A673 (cell line): ENCODE results near the gene SFR1. TPM values are rescaled to one million over a fixed set of nuclear protein-coding genes. Genes with fewer than 3 reads are reported as not detected.
A peak's percentile ranks its signal among the peaks of the same experiment; 100 is the strongest.

Experiments
- BruUV-seq: library from RNA; stranded (reverse); fragments of 400-500 nt; replicated peaks from 2 replicates; lab custom pipeline; 2021; lab: Mats Ljungman, UMichigan
- CTCF ChIA-PET: fragments of 300-600 bp; sonication (Branson Sonifier 250); formaldehyde crosslinking; loops from one replicate; lab custom pipeline; 2022; ENCODE audit warnings: antibody characterized with exemption; lab: Charles Lee
- POLR2A ChIA-PET: fragments of 300-600 bp; sonication (Branson Sonifier 250); formaldehyde crosslinking; loops from one replicate; lab custom pipeline; 2022; ENCODE audit warnings: antibody characterized with exemption; ENCODE audit not compliant: low non-redundant PET; lab: Charles Lee
- DNase-seq: peaks from one replicate; pipeline ENCODE4 v3.0.0-alpha.2; 2015; ENCODE audit warnings: low spot score
- H3K27ac ChIP-seq: fragments of 200-600 bp; sonication (generic); 2 replicates; pipeline ENCODE4 v1.5.1; 2016; ENCODE audit warnings: mixed run types, low read depth, mild to moderate bottlenecking, mixed read lengths, antibody characterized with exemption, low read length; ENCODE audit not compliant: poor library complexity, severe bottlenecking
- H3K27me3 ChIP-seq: fragments of 200-600 bp; sonication (generic); replicated peaks from 2 replicates; pipeline ENCODE4 v1.6.1; 2017; ENCODE audit warnings: mixed run types, low read depth, mild to moderate bottlenecking, mixed read lengths, antibody characterized with exemption, low read length; ENCODE audit not compliant: insufficient read depth, poor library complexity
- H3K36me3 ChIP-seq: fragments of 200-600 bp; sonication (generic); 2 replicates; pipeline ENCODE4 v1.6.1; 2016; ENCODE audit warnings: mixed run types, mild to moderate bottlenecking, mixed read lengths, antibody characterized with exemption, low read length; ENCODE audit not compliant: insufficient read depth, poor library complexity, severe bottlenecking
- H3K4me1 ChIP-seq: fragments of 200-600 bp; sonication (generic); 2 replicates; pipeline ENCODE4 v1.6.1; 2017; ENCODE audit warnings: mixed run types, mild to moderate bottlenecking, mixed read lengths, antibody characterized with exemption, low read length; ENCODE audit not compliant: insufficient read depth, poor library complexity, severe bottlenecking
- H3K4me3 ChIP-seq: fragments of 200-600 bp; sonication (generic); 2 replicates; pipeline ENCODE4 v1.5.1; 2016; ENCODE audit warnings: low read depth, mixed run types, mild to moderate bottlenecking, mixed read lengths, low read length; ENCODE audit not compliant: poor library complexity, severe bottlenecking
- H3K9me3 ChIP-seq: fragments of 200-600 bp; sonication (generic); 2 replicates; pipeline ENCODE4 v1.6.1; 2016; ENCODE audit warnings: mixed run types, low read depth, mild to moderate bottlenecking, mixed read lengths, antibody characterized with exemption, low read length; ENCODE audit not compliant: poor library complexity, severe bottlenecking
- CTCF ChIP-seq: fragments of 300-800, 200-600 bp; sonication (generic); conservative IDR thresholded peaks from 2 replicates; pipeline ENCODE4 v1.5.1; 2017; ENCODE audit warnings: low read depth, mild to moderate bottlenecking, antibody characterized with exemption, low read length, moderate library complexity, mixed read lengths
- EZH2 ChIP-seq: fragments of 200-600 bp; sonication (generic); IDR thresholded peaks from 2 replicates; pipeline ENCODE4 v1.6.1; 2017; ENCODE audit warnings: borderline replicate concordance, low read depth, mild to moderate bottlenecking, mixed read lengths, antibody characterized with exemption, low read length; ENCODE audit not compliant: poor library complexity, severe bottlenecking
- intact Hi-C: fragments of 100-400 bp; cut with micrococcal nuclease; formaldehyde crosslinking; loops from one replicate; pipeline ENCODE4 v1.10.0; 2022; ENCODE audit not compliant: unreplicated experiment
- total RNA-seq: library from RNA; stranded (reverse); gene quantifications from 2 replicates; pipeline ENCODE4 v1.2.3, GENCODE V29; 2021

The SFR1 gene
- total RNA-seq, 1 experiment from 2014 or later = 12.6 TPM

GRCh38 chr10:104113376-104113956 is 8.5 kb upstream of the SFR1 start:
- intact Hi-C loops = no loop called here
- TF ChIP-seq CTCF (no peak), EZH2 (no peak)
- CTCF ChIA-PET = no interaction called here
- no TSS peak for BruUV-seq
- Histone ChIP-seq H3K4me3 (no peak overlapping the region), H3K9me3 (no peaks in the 10 kb centered on the region), H3K27me3 (no peaks in the 10 kb centered on the region), H3K36me3 (no peaks in the 10 kb centered on the region), H3K4me1 (no peaks in the 10 kb centered on the region), H3K27ac (no peak overlapping the region)
- no peak for DNase-seq
- POLR2A ChIA-PET = no interaction called here

GRCh38 chr10:104117839-104118323 is 4.1 kb upstream of the SFR1 start:
- Histone ChIP-seq H3K4me1 (peaks cover 12% of the 10 kb centered on the region), H3K27ac (no peak overlapping the region), H3K36me3 (no peaks in the 10 kb centered on the region), H3K9me3 (no peaks in the 10 kb centered on the region), H3K27me3 (no peaks in the 10 kb centered on the region), H3K4me3 (no peak overlapping the region)
- intact Hi-C loops = no loop called here
- BruUV-seq = no TSS peak
- POLR2A ChIA-PET = no interaction called here
- CTCF ChIA-PET = no interaction called here
- TF ChIP-seq EZH2 (no peak), CTCF (no peak)
- no peak for DNase-seq

DNA sequence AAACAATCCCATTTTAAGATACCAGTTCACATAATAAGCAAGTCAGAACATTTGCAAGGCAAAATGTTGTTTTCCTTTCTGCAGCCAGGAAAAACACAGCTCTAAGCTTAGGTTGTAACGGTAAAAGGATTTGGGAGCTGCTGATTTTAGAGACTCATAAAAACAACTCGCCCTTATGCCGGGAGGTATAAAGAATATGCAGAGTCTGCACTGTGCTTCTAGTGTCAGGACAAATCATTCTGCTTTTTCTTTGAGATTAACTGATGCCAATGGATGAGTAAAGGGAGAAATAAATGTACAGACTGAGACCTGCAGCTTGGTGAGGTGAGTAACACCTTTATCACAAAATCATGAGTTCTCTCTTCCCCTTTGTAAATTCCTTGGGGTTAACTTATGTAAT is 2.0 kb upstream of the SFR1 start:
- no TSS peak for BruUV-seq
- Histone ChIP-seq H3K27ac (peak overlapping the region; percentile 91), H3K4me3 (no peak overlapping the region), H3K4me1 (peaks cover 23% of the 10 kb centered on the region), H3K36me3 (no peaks in the 10 kb centered on the region), H3K9me3 (no peaks in the 10 kb centered on the region), H3K27me3 (no peaks in the 10 kb centered on the region)
- intact Hi-C loops = loop anchor here (2.0 to 5.0 kb wide), 2 partner anchors 151 to 462 kb away; no protein-coding TSS in a partner anchor
- TF ChIP-seq CTCF (no peak), EZH2 (no peak)
- POLR2A ChIA-PET = no interaction called here
- CTCF ChIA-PET = interaction anchor here (2.4 kb wide), 1 partner anchor 232 kb away, joined by 18 read pairs; no protein-coding TSS in a partner anchor
- no peak for DNase-seq
